ENCODE measurements around the gene ADM5. TPM values are rescaled to one million over a fixed set of nuclear protein-coding genes. Genes with fewer than 3 reads are reported as not detected.

ADM5 gene
- total RNA-seq, 2 donors from 2014 or later, result 1.6 TPM; not detected in 1

DNA sequence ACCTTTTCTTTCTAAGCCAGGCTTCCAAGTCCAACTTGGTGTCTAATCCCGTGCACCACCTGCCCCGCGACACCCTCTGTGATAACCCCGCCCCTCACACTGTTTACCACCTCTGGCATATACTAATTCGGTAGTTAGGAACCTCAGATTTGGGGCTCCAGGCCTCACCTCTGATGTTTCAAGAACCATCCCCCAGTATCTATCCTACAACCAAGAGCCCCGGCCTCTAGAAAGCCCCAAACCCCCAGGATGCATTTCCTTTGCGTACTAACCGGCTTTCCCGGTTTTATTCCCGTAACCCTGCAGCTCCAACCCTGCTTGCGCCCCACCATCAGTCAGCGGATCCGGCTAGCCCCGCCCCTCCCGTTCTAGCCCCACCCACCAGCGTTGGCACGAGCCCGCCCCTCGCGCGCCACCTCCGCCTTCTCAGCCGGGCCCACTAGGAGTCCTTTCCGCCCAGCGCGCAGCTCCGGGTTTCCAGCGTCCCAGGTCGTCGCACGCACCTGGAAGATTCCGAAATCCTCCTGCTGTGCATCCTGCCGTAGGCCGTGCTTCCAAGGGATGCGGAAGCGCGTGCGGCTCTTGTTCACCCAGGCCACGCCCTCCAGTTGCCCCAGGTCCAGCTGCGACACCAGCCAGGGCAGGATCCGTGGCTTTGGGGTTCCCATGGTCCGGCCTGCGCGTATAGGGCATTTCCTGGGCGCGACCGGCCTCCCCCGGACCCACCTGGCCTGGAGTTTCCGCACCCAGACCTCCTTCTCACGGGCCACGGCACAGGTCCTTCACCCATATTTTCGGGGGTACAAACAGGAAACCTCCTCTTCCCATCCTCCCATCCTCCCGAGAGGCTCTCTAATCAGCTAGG lies 25.0 kb upstream of the ADM5 start:
- Histone ChIP-seq H3K9me3 (no peaks in the 10 kb centered on the region), H3K27ac (peak overlapping the region; percentile 78 to 94 (median 92)), H3K27me3 (no peaks in the 10 kb centered on the region), H3K4me1 (peaks cover 23% of the 10 kb centered on the region), H3K4me3 (peak overlapping the region; percentile 9 to 72), H3K36me3 (replicated peaks in 1 of 2; ENCODE audit: insufficient read depth in 1 of 2, low read depth in 2 of 2) (peaks cover 5 to 7% of the 10 kb centered on the region in 2 donors)
- 0 to 1% methylated on average over 27 to 53 of the region's 53 CpGs for WGBS, 2 donors
- ATAC-seq (peak; percentile 75), DNase-seq (peak; percentile 90 to 92 (median 91))
- peak; percentile 54 to 75 (median 72) for TF ChIP-seq POLR2A (IDR thresholded peaks at IDR 0.05)
- TF ChIP-seq, protein P1, sequence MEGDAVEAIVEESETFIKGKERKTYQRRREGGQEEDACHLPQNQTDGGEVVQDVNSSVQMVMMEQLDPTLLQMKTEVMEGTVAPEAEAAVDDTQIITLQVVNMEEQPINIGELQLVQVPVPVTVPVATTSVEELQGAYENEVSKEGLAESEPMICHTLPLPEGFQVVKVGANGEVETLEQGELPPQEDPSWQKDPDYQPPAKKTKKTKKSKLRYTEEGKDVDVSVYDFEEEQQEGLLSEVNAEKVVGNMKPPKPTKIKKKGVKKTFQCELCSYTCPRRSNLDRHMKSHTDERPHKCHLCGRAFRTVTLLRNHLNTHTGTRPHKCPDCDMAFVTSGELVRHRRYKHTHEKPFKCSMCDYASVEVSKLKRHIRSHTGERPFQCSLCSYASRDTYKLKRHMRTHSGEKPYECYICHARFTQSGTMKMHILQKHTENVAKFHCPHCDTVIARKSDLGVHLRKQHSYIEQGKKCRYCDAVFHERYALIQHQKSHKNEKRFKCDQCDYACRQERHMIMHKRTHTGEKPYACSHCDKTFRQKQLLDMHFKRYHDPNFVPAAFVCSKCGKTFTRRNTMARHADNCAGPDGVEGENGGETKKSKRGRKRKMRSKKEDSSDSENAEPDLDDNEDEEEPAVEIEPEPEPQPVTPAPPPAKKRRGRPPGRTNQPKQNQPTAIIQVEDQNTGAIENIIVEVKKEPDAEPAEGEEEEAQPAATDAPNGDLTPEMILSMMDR (IDR thresholded peaks at IDR 0.05), result peak in 6 of 7 experiments; percentile 10 to 53 (median 44)
- intact Hi-C loops (cut with DNase I), result no loop called here

DNA sequence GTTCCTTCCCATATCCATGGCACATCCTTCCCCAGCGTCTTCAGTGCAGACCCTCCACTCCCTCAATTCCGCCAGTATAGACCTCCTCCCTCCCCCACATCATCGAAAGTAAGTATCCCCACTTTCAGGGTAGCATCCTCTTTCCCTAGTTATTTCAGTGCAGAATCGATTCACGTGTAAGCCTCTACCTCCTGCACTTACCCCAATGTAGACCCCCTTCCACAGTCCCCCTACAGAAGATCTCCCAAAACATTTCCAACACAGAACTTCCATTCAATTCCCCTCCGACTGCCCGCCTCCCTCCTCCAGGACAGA lies 24.4 kb upstream of the ADM5 start:
- no peak for DNase-seq
- no peaks in the 10 kb centered on the region for H3K27me3 ChIP-seq
- H3K9me3 ChIP-seq, result no peaks in the 10 kb centered on the region
- peak overlapping the region; percentile 9 to 72 for H3K4me3 ChIP-seq
- ATAC-seq, result no peak
- peaks cover 5 to 7% of the 10 kb centered on the region in 2 donors for H3K36me3 ChIP-seq (replicated peaks in 1 of 2; ENCODE audit: insufficient read depth in 1 of 2, low read depth in 2 of 2)
- H3K27ac ChIP-seq, result peak overlapping the region; percentile 78 to 94 (median 92)
- peaks cover 23% of the 10 kb centered on the region for H3K4me1 ChIP-seq
- intact Hi-C loops (cut with DNase I), result no loop called here
- WGBS, 2 donors, result 0% methylated on average over 7 of the region's 7 CpGs
- no peak for TF ChIP-seq POLR2A (IDR thresholded peaks at IDR 0.05)
- TF ChIP-seq, protein P1 (IDR thresholded peaks at IDR 0.05), result no peak

DNA sequence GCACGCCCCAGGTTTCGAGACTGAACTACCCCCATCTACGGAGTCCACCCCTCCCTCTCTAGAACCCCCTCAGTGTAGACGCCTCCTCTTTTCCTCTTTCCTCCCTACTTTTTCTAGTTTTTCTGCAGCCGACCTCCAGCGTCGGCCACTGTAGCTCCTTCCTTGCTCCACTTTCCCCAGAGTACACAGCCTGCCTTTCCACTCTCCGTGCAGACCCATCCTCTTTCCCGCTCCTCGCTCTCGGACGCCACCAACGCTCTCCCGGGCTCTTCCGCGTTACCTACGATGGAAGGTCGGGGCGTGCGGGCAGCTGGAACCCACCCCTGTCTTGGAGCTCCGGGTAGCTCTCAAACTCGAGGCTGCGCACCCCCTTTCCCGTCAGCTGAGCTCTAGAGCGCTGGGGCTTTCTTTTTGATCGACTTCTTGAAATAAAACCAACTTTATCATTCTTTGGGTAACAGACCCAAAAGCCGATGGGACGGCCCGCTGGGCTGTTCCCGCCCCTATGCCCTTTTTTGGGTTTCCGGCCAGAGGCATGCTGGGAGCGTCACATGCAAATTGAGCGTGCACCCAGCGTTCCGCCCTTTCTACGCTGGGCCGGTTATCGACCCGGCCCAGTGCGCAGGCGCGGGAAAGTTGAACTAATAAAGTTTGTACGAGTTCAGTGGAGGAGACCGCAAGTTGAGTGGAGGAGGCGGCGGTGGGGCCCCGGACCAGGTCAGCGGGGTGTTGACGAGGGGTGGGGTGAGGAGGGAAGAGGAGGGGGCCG lies 23.9 kb upstream of the ADM5 start, which contains the start of the genes BCL2L12 and IRF3:
Gene BCL2L12, plus strand, starts transcription at position 583 of the 769 bp plus-strand sequence. CDS start 760 bp downstream, outside the sequence.
Gene IRF3, minus strand, starts transcription at position 507 of the 769 bp plus-strand sequence. CDS start 1,019 bp downstream, outside the sequence.
- peaks cover 23% of the 10 kb centered on the region for H3K4me1 ChIP-seq
- DNase-seq (peak; percentile 98 to 99 (median 98)), ATAC-seq (peak; percentile 93)
- no peaks in the 10 kb centered on the region for H3K27me3 ChIP-seq
- H3K4me3 ChIP-seq, result peak within 1 kb of the TSS; percentile 9 to 72
- WGBS, 2 donors, result 0 to 1% methylated on average over 47 to 50 of the region's 50 CpGs
- no peaks in the 10 kb centered on the region for H3K9me3 ChIP-seq
- TF ChIP-seq, protein P1 (IDR thresholded peaks at IDR 0.05), result no peak
- TF ChIP-seq POLR2A (IDR thresholded peaks at IDR 0.05), result peak; percentile 39 to 88 (median 82)
- peak within 1 kb of the TSS; percentile 78 to 94 (median 92) for H3K27ac ChIP-seq
- intact Hi-C loops (cut with DNase I), result no loop called here
- H3K36me3 ChIP-seq (replicated peaks in 1 of 2; ENCODE audit: insufficient read depth in 1 of 2, low read depth in 2 of 2), result peaks cover 5 to 7% of the 10 kb centered on the region in 2 donors

DNA sequence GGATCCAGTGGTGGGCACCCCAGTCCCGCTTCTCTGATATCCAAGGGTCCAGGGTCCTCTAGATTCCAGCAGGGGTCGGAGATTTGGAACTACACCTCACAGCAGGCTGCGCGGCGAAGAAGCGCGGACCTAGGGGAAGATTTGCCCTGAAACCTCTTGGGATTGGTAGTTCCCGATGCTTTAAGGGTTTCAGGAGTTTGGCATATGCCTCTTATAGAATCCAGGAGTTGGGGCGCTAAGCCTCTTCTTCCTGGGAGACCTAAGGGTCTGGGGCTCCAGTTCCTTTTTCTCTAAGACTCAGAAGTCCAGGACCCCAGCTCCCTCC lies 23.3 kb upstream of the ADM5 start:
- Histone ChIP-seq H3K4me1 (peaks cover 23% of the 10 kb centered on the region), H3K4me3 (peak overlapping the region; percentile 9 to 72), H3K27ac (peak overlapping the region; percentile 12 to 94 (median 86)), H3K9me3 (no peaks in the 10 kb centered on the region), H3K36me3 (replicated peaks in 1 of 2; ENCODE audit: insufficient read depth in 1 of 2, low read depth in 2 of 2) (peaks cover 4 to 7% of the 10 kb centered on the region in 2 donors), H3K27me3 (no peaks in the 10 kb centered on the region)
- 0 to 5% methylated on average over 3 to 9 of the region's 9 CpGs for WGBS, 2 donors
- peak; percentile 4 for ATAC-seq
- TF ChIP-seq POLR2A (IDR thresholded peaks at IDR 0.05), result no peak
- TF ChIP-seq, protein P1 (IDR thresholded peaks at IDR 0.05), result no peak
- no peak for DNase-seq
- intact Hi-C loops (cut with DNase I), result no loop called here
